Heart right ventricle (tissue), 16 donors: Measurements from ENCODE around the gene MIXL1. TPM values are rescaled to one million over a fixed set of nuclear protein-coding genes. Genes with fewer than 3 reads are reported as not detected.

Experiments used
- ATAC-seq, 8 donors: fragments of 200-7000 bp; cut with Tn5 transposase; one replicate each; pipeline ENCODE4 v1.9.1; 2020; ENCODE audit warnings: mild to moderate bottlenecking in 8 of 8, moderate library complexity in 8 of 8, moderate number of reproducible peaks in 1 of 8
- DNase-seq, 2 donors: peaks; one replicate each; pipeline ENCODE4 v3.0.0-alpha.2; 2020
- H3K27ac ChIP-seq, 10 donors: fragments of 200-600 bp; sonication (generic) in 2 of 10; one replicate each; pipeline versions ENCODE4 v1.5.0 to v1.8.0; 2020 to 2022; ENCODE audit warnings: mild to moderate bottlenecking in 3 of 10
- H3K27me3 ChIP-seq, 7 donors: fragments of 200-600 bp; one replicate each; pipeline ENCODE4 v1.8.0; 2021 to 2022; ENCODE audit warnings: mild to moderate bottlenecking in 2 of 7
- H3K36me3 ChIP-seq, 9 donors: fragments of 200-600 bp; sonication (generic) in 1 of 9; one replicate each; pipeline versions ENCODE4 v1.5.0 to v1.8.0; 2020 to 2022; ENCODE audit warnings: mild to moderate bottlenecking in 2 of 9
- H3K4me1 ChIP-seq, 9 donors: fragments of 200-600 bp; sonication (generic) in 1 of 9; one replicate each; pipeline versions ENCODE4 v1.5.0 to v1.8.0; 2020 to 2022; ENCODE audit warnings: mild to moderate bottlenecking in 4 of 9
- H3K4me3 ChIP-seq, 10 donors: fragments of 200-600 bp; sonication (generic) in 2 of 10; one replicate each; pipeline versions ENCODE4 v1.5.0 to v1.8.0; 2020 to 2022; ENCODE audit warnings: mild to moderate bottlenecking in 7 of 10, moderate library complexity in 2 of 10
- H3K9me3 ChIP-seq, 11 donors: fragments of 200-600 bp in 10 of 11; sonication (generic) in 2 of 11; one replicate each; pipeline versions ENCODE4 v1.5.0 to v1.8.0; 2013 to 2022; ENCODE audit warnings: mild to moderate bottlenecking in 2 of 11, control low read depth in 1 of 11, moderate library complexity in 1 of 11
- CTCF ChIP-seq, 9 donors: fragments of 200-600 bp; sonication (generic) in 2 of 9; IDR thresholded peaks; one replicate each; pipeline versions ENCODE4 v1.5.0 to v1.8.0; 2021 to 2022; ENCODE audit warnings: antibody characterized with exemption in 9 of 9, mild to moderate bottlenecking in 5 of 9, moderate library complexity in 1 of 9
- WGBS, 2 donors: extraction: QIAGEN DNeasy Blood & Tissue Kit; methylation state at CpG; one replicate each; pipeline ENCODE4 v1.1.7; 2013; ENCODE audit warnings: inconsistent platforms in 1 of 2; 5-methylcytosine and 5-hydroxymethylcytosine counted together
- intact Hi-C, 10 donors: fragments of 100-400 bp; cut with DNase I; formaldehyde crosslinking; loops; one replicate each; pipeline versions ENCODE4 v1.11.1 to v1.14.2; 2022
- polyA plus RNA-seq, 2 donors: library from polyadenylated mRNA; stranded (reverse); fragments of 200-250 nt; gene quantifications; one replicate each; pipeline ENCODE4 v1.2.3, GENCODE V29; 2013
- total RNA-seq, 10 donors: library from RNA; stranded (reverse); fragmentation: NEBNext Ultra II Directional in 3 of 10; extraction: Animal tissue kit (Norgen Biotek cat#: 25700) in 3 of 10; gene quantifications; one replicate each; pipeline versions ENCODE4 v1.2.1 to v1.2.4, GENCODE V29; 2021 to 2023
- donor health status: Arrhythmogenic right ventricular cardiomyopathy.
- donor health status: ischemic (EF 13 %, LVEDD 7.1; RV severe dilation, severe dysfunction).
- donor health status: healthy with polysubstance abuse.
- donor health status: DM: no; HTN: yes; CAD: no.
- donor health status: DM: no; HTN: no; CAD: no.
- donor health status: ischemic (EF 25% LVEDD 6.9; RV normal size, moderate dysfunction).
- donor health status: ischemic (EF 25% LVEDD 5.7; RV mildly dilated, moderate dysfunction).
- donor health status: healthy.
- donor health status: DM: yes; HTN: yes; CAD: no.
- donor health status: Ischemic cardiomyopathy.
- donor health status: ischemic (EF 35%, LVEDD 5.7; RV mildly dilated, moderate dysfunction).
- donor health status: nonischemic (EF 11% LVEDD 7.7; RV severe dilation, severe dysfunction).
- donor health status: DM: yes; HTN: yes; CAD: no.
- donor health status: PGD.
- donor health status: ischemic (EF 29% LVEDD 5.4; RV normal size, mild dysfunction).
- donor health status: nonischemic (EF 23%, LVEDD 6.1; RV moderate dilation, normal function).

The MIXL1 gene
- total and polyA plus RNA-seq, 12 donors: 0.01 to 0.37 (median 0.30) TPM; not detected in 8

GRCh38 chr1:226207048-226207447, 16.4 kb upstream of the MIXL1 start:
- no peak for DNase-seq
- Histone ChIP-seq H3K4me3 (no peak overlapping the region), H3K27ac (no peak overlapping the region), H3K27me3 (peaks cover 0 to 13% (median 0%) of the 10 kb centered on the region in 7 donors), H3K36me3 (no peaks in the 10 kb centered on the region), H3K4me1 (no peaks in the 10 kb centered on the region), H3K9me3 (no peaks in the 10 kb centered on the region)
- TF ChIP-seq CTCF (IDR thresholded peaks at IDR 0.05): no peak
- WGBS, 2 donors: 85 to 94% methylated on average over 5 of the region's 5 CpGs
- ATAC-seq: no peak
- intact Hi-C loops: loop anchor here in 1 of 10 donors (10.0 kb wide), 1 partner anchor 118 kb away; no protein-coding TSS in a partner anchor

- no peak overlapping the region for H3K27ac ChIP-seq
- H3K27me3 ChIP-seq: peaks cover 0 to 10% (median 0%) of the 10 kb centered on the region in 7 donors
- intact Hi-C loops: loop anchor here in 1 of 10 donors (10.0 kb wide), 1 partner anchor 115 kb away; no protein-coding TSS in a partner anchor
- no peak overlapping the region for H3K4me3 ChIP-seq
- TF ChIP-seq CTCF (IDR thresholded peaks at IDR 0.05): no peak
- no peaks in the 10 kb centered on the region for H3K36me3 ChIP-seq
- 65 to 76% methylated on average over 17 of the region's 17 CpGs for WGBS, 2 donors
- DNase-seq (no peak), ATAC-seq (no peak)
- no peaks in the 10 kb centered on the region for H3K9me3 ChIP-seq
- no peaks in the 10 kb centered on the region for H3K4me1 ChIP-seq
Measured at GRCh38 chr1:226209307-226210059, 14.0 kb upstream of the MIXL1 start.

- H3K27me3 ChIP-seq: no peaks in the 10 kb centered on the region
- H3K9me3 ChIP-seq: no peaks in the 10 kb centered on the region
- DNase-seq (no peak), ATAC-seq (no peak)
- H3K27ac ChIP-seq: no peak overlapping the region
- no peak for TF ChIP-seq CTCF (IDR thresholded peaks at IDR 0.05)
- H3K36me3 ChIP-seq: no peaks in the 10 kb centered on the region
- intact Hi-C loops: no loop called here
- H3K4me3 ChIP-seq: no peak overlapping the region
- 69 to 72% methylated on average over 7 of the region's 7 CpGs for WGBS, 2 donors
- no peaks in the 10 kb centered on the region for H3K4me1 ChIP-seq
Measured at GRCh38 chr1:226210571-226211176, 12.8 kb upstream of the MIXL1 start.

GRCh38 chr1:226211181-226211821, 12.2 kb upstream of the MIXL1 start:
- H3K4me3 ChIP-seq: no peak overlapping the region
- intact Hi-C loops: no loop called here
- no peak overlapping the region for H3K27ac ChIP-seq
- DNase-seq (no peak), ATAC-seq (no peak)
- 73 to 78% methylated on average over 5 of the region's 5 CpGs for WGBS, 2 donors
- no peaks in the 10 kb centered on the region for H3K4me1 ChIP-seq
- H3K36me3 ChIP-seq: no peaks in the 10 kb centered on the region
- H3K9me3 ChIP-seq: no peaks in the 10 kb centered on the region
- H3K27me3 ChIP-seq: no peaks in the 10 kb centered on the region
- TF ChIP-seq CTCF (IDR thresholded peaks at IDR 0.05): no peak
